ENCODE results near the gene JAM3. TPM values are rescaled to one million over a fixed set of nuclear protein-coding genes. Genes with fewer than 3 reads are reported as not detected.

Gene JAM3
- polyA plus RNA-seq, 1 of the 3 experiments (the other 2 are of a cell fraction): 56.8 TPM

DNA sequence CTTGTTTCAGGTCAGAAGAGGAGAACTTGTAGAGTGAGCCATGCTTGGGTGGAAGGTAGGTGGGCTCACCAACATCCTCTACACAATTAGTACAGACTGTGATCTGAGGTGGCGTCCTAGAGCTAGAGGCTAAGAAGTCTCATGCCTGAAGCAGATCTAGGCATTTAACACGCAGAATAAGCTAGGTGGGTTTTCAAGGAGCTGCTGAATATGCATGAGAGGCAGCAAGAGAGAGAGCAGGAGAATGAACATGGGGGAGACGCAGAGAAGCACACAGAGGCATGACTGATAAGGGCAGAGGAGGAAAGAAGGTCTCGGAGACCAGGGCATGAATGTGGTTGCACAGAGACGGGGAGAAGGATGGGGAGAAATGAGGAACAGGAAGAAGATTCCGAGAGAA, 36.8 kb upstream of the JAM3 start:
- H3K9me2 ChIP-seq: no peaks in the 10 kb centered on the region
- no peak overlapping the region for H2AFZ ChIP-seq (ENCODE audit: low read depth)

More for the DNA sequence above, 36.8 kb upstream of the JAM3 start:
- H3F3A ChIP-seq (replicated peaks; ENCODE audit: insufficient read depth): peaks cover 5% of the 10 kb centered on the region
- peaks cover 13 to 48% of the 10 kb centered on the region in 2 experiments for H3K4me1 ChIP-seq (ENCODE audit: control insufficient read depth in 1 of 2, insufficient read depth in 2 of 2, low read depth in 1 of 2, low read length in 1 of 2)
- H3K4me2 ChIP-seq: no peak overlapping the region
- no peaks in the 10 kb centered on the region for H4K20me1 ChIP-seq (ENCODE audit: insufficient read depth)
- WGBS (ENCODE audit: low lambda C conversion rate): 83% methylated on average over 6 of the region's 6 CpGs
- peak overlapping the region in 1 of 2 experiments; percentile 95; a peak in 1 of 4 replicates for H3K27ac ChIP-seq (ENCODE audit: low read depth in 2 of 2, low read length in 1 of 2)
- no peak overlapping the region for H3K9ac ChIP-seq
- no peaks in the 10 kb centered on the region for H3K36me3 ChIP-seq (replicated peaks in 1 of 2; ENCODE audit: control insufficient read depth in 1 of 2, insufficient read depth in 2 of 2, low read length in 1 of 2)
- peaks cover 4% of the 10 kb centered on the region; the same call in 1 of the 2 replicates for H3K27me3 ChIP-seq (ENCODE audit: insufficient read depth)
- TF ChIP-seq RXRA (IDR thresholded peaks at IDR 0.05; ENCODE audit: borderline replicate concordance, low read depth): no peak
- TF ChIP-seq, protein P1, sequence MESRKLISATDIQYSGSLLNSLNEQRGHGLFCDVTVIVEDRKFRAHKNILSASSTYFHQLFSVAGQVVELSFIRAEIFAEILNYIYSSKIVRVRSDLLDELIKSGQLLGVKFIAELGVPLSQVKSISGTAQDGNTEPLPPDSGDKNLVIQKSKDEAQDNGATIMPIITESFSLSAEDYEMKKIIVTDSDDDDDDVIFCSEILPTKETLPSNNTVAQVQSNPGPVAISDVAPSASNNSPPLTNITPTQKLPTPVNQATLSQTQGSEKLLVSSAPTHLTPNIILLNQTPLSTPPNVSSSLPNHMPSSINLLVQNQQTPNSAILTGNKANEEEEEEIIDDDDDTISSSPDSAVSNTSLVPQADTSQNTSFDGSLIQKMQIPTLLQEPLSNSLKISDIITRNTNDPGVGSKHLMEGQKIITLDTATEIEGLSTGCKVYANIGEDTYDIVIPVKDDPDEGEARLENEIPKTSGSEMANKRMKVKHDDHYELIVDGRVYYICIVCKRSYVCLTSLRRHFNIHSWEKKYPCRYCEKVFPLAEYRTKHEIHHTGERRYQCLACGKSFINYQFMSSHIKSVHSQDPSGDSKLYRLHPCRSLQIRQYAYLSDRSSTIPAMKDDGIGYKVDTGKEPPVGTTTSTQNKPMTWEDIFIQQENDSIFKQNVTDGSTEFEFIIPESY (IDR thresholded peaks at IDR 0.05; ENCODE audit: borderline replicate concordance, low read depth): no peak
- no peak for TF ChIP-seq TCF12 (IDR thresholded peaks at IDR 0.05)
- no peak for TF ChIP-seq RFX5 (IDR thresholded peaks at IDR 0.05; ENCODE audit: low read length)
- TF ChIP-seq, protein P2, sequence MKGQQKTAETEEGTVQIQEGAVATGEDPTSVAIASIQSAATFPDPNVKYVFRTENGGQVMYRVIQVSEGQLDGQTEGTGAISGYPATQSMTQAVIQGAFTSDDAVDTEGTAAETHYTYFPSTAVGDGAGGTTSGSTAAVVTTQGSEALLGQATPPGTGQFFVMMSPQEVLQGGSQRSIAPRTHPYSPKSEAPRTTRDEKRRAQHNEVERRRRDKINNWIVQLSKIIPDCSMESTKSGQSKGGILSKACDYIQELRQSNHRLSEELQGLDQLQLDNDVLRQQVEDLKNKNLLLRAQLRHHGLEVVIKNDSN (IDR thresholded peaks at IDR 0.05; ENCODE audit: borderline replicate concordance, low read depth): no peak
- TF ChIP-seq CHD2 (IDR thresholded peaks at IDR 0.05; ENCODE audit: low read length, partially characterized antibody): no peak
- no peak for TF ChIP-seq POLR2AphosphoS5 (IDR thresholded peaks at IDR 0.05; ENCODE audit: low read depth, low read length)
- no peak for TF ChIP-seq MXI1 (IDR thresholded peaks at IDR 0.05; ENCODE audit: low read depth, low read length)
- TF ChIP-seq, protein P3, sequence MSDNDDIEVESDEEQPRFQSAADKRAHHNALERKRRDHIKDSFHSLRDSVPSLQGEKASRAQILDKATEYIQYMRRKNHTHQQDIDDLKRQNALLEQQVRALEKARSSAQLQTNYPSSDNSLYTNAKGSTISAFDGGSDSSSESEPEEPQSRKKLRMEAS (IDR thresholded peaks at IDR 0.05; ENCODE audit: low read depth): no peak
- no peak for TF ChIP-seq EZH2phosphoT487 (IDR thresholded peaks at IDR 0.05; ENCODE audit: borderline replicate concordance, low read depth)
- TF ChIP-seq SIN3A (IDR thresholded peaks at IDR 0.05; ENCODE audit: borderline replicate concordance, low read depth, low read length): no peak
- no peak for TF ChIP-seq YY1 (IDR thresholded peaks at IDR 0.05; ENCODE audit: low read depth)
- TF ChIP-seq RCOR1 (IDR thresholded peaks at IDR 0.05; ENCODE audit: low read length): no peak
- no peak for TF ChIP-seq GATA2 (CRISPR knock-in tag; IDR thresholded peaks at IDR 0.05)
- TF ChIP-seq REST (IDR thresholded peaks at IDR 0.05; ENCODE audit: low read depth, low read length): no peak
- no peak for TF ChIP-seq FOXJ3 (CRISPR knock-in tag; IDR thresholded peaks at IDR 0.05)
- POLR2A ChIA-PET: interaction anchor here (1.1 to 6.4 kb wide), 2 partner anchors 85 to 89 kb away, joined by 3 to 69 read pairs; no protein-coding TSS in a partner anchor
- no peaks in the 10 kb centered on the region for H3K9me3 ChIP-seq
- CTCF ChIA-PET: interaction anchor here (1.2 to 3.4 kb wide), 6 partner anchors 14 to 118 kb away, joined by 3 to 31 read pairs (median 4); no protein-coding TSS in a partner anchor
- DNase-seq: no peak
- H3K79me2 ChIP-seq (ENCODE audit: insufficient read depth): no peaks in the 10 kb centered on the region
- H3K4me3 ChIP-seq (ENCODE audit: low read depth in 2 of 2, low read length in 1 of 2): no peak overlapping the region
